ENCODE data around the gene UPK3A.
"Not testable (repeated sequence)": the region's sequence is repeated elsewhere in the genome, so short reads cannot be mapped to it uniquely, and the experiment has no call there.

The UPK3A gene

GRCh38 chr22:45273452-45274075, 11.2 kb upstream of the UPK3A start:
- H3K4me3 ChIP-seq (ENCODE audit: low read depth, low read length): no peak overlapping the region
- no peak for TF ChIP-seq CTCF (IDR thresholded peaks at IDR 0.05; ENCODE audit: insufficient read depth, low read depth, low read length, missing control alignments)
- DNase-seq (ENCODE audit: low read depth): no peak

GRCh38 chr22:45276507-45277105, 8.1 kb upstream of the UPK3A start:
- no peak for DNase-seq (ENCODE audit: low read depth)

GRCh38 chr22:45277720-45278119, 7.0 kb upstream of the UPK3A start:
- not testable (repeated sequence) for DNase-seq (ENCODE audit: low read depth); H3K4me3 ChIP-seq (ENCODE audit: low read depth, low read length)

More at GRCh38 chr22:45276507-45277105, 8.1 kb upstream of the UPK3A start:
- TF ChIP-seq CTCF (IDR thresholded peaks at IDR 0.05; ENCODE audit: insufficient read depth, low read depth, low read length, missing control alignments): no peak
- H3K4me3 ChIP-seq (ENCODE audit: low read depth, low read length): no peak overlapping the region

- no peak for DNase-seq (ENCODE audit: low read depth)
- no peak overlapping the region for H3K4me3 ChIP-seq (ENCODE audit: low read depth, low read length)
- no peak for TF ChIP-seq CTCF (IDR thresholded peaks at IDR 0.05; ENCODE audit: insufficient read depth, low read depth, low read length, missing control alignments)
These were observed 6.6 kb upstream of the UPK3A start for GRCh38 chr22:45278125-45278524.

- H3K4me3 ChIP-seq (ENCODE audit: low read depth, low read length): no peak overlapping the region
- DNase-seq (ENCODE audit: low read depth): no peak
- no peak for TF ChIP-seq CTCF (IDR thresholded peaks at IDR 0.05; ENCODE audit: insufficient read depth, low read depth, low read length, missing control alignments)
These were observed 4.2 kb upstream of the UPK3A start for GRCh38 chr22:45280587-45280980.

GRCh38 chr22:45281010-45281409, 3.7 kb upstream of the UPK3A start:
- TF ChIP-seq CTCF (IDR thresholded peaks at IDR 0.05; ENCODE audit: insufficient read depth, low read depth, low read length, missing control alignments): no peak
- H3K4me3 ChIP-seq (ENCODE audit: low read depth, low read length): no peak overlapping the region
- DNase-seq (ENCODE audit: low read depth): no peak

GRCh38 chr22:45285263-45286058, 712 bp downstream of the UPK3A start:
- no peak for DNase-seq (ENCODE audit: low read depth)
- no peak overlapping the region for H3K4me3 ChIP-seq (ENCODE audit: low read depth, low read length)
- no peak for TF ChIP-seq CTCF (IDR thresholded peaks at IDR 0.05; ENCODE audit: insufficient read depth, low read depth, low read length, missing control alignments)

Data from GM12865 (cell line).